Right lobe of liver (tissue), 6 donors: ENCODE data around the gene DAGLA. TPM values are rescaled to one million over a fixed set of nuclear protein-coding genes. Genes with fewer than 3 reads are reported as not detected.

Experiments used
- ATAC-seq, 4 donors: fragments of 200-7000 bp; cut with Tn5 transposase; one replicate each; pipeline ENCODE4 v1.9.1; 2020; ENCODE audit warnings: mild to moderate bottlenecking in 4 of 4, moderate library complexity in 4 of 4
- DNase-seq, 3 donors: peaks; one replicate each; pipeline ENCODE4 v3.0.0-alpha.2; 2020
- H3K27ac ChIP-seq, 3 donors: fragments of 200-600 bp; one replicate each; pipeline ENCODE4 v1.8.0; 2022
- H3K27me3 ChIP-seq, 2 donors: fragments of 200-600 bp; one replicate each; pipeline ENCODE4 v1.8.0; 2022
- H3K36me3 ChIP-seq, 4 donors: fragments of 200-600 bp; sonication (generic) in 1 of 4; one replicate each; pipeline versions ENCODE4 v1.5.1 to v1.8.0; 2017 to 2022; ENCODE audit warnings: control low read depth in 1 of 4
- H3K4me1 ChIP-seq, 4 donors: fragments of 200-600 bp; sonication (generic) in 1 of 4; one replicate each; pipeline versions ENCODE4 v1.5.1 to v1.8.0; 2017 to 2022; ENCODE audit warnings: control low read depth in 1 of 4
- H3K4me3 ChIP-seq, 3 donors: fragments of 200-600 bp; one replicate each; pipeline ENCODE4 v1.8.0; 2022
- H3K9me3 ChIP-seq, 4 donors: fragments of 200-600 bp; sonication (generic) in 1 of 4; one replicate each; pipeline versions ENCODE4 v1.5.1 to v1.8.0; 2017 to 2022; ENCODE audit warnings: control low read depth in 1 of 4
- CTCF ChIP-seq, 4 donors: fragments of 200-600 bp in 3 of 4; fragments of 450-650 bp in 1 of 4; IDR thresholded peaks; one replicate each; pipeline versions ENCODE4 v1.5.1 to v1.8.0; 2016 to 2022; ENCODE audit warnings: antibody characterized with exemption in 4 of 4, mild to moderate bottlenecking in 2 of 4
- POLR2A ChIP-seq: fragments of 450-650 bp; IDR thresholded peaks from one replicate; pipeline ENCODE4 v1.6.1; 2017; ENCODE audit warnings: antibody characterized with exemption, mild to moderate bottlenecking
- WGBS: methylation state at CpG from one replicate; pipeline ENCODE4 v1.1.6; 2018; ENCODE audit warnings: low coverage, low lambda C conversion rate; ENCODE audit not compliant: insufficient coverage; ENCODE audit errors: missing lambda C conversion rate; 5-methylcytosine and 5-hydroxymethylcytosine counted together
- intact Hi-C, 2 donors: fragments of 100-400 bp; cut with DNase I; formaldehyde crosslinking; loops; one replicate each; pipeline versions ENCODE4 v1.11.2 to v1.14.1; 2022
- microRNA counts: library from miRNA; unstranded; fragments of <30 nt; microRNA quantifications from one replicate; lab custom pipeline; 2016
- total RNA-seq, 6 experiments: library from RNA; depleted of rRNA in 2 of 6; stranded (reverse); fragments of >200 nt in 2 of 6; fragmentation: NEBNext Ultra II Directional in 3 of 6; extraction: Animal tissue kit (Norgen Biotek cat#: 25700) in 3 of 6; gene quantifications; one replicate each; pipeline versions ENCODE4 v1.1.0 to v1.2.4, GENCODE V29; 2016 to 2023
- donor health status: DM: no; HTN: yes; CAD: no.
- donor health status: DM: no; HTN: no; CAD: no.
- donor health status: DM: no; HTN: no; CAD: no.
- donor health status: DM: no; HTN: yes; CAD: no.
- donor health status: DM: no; HTN: yes; CAD: no.

Gene DAGLA
- total RNA-seq, 6 experiments from 2014 or later = 0.33 to 5.5 (median 0.79) TPM

DNA sequence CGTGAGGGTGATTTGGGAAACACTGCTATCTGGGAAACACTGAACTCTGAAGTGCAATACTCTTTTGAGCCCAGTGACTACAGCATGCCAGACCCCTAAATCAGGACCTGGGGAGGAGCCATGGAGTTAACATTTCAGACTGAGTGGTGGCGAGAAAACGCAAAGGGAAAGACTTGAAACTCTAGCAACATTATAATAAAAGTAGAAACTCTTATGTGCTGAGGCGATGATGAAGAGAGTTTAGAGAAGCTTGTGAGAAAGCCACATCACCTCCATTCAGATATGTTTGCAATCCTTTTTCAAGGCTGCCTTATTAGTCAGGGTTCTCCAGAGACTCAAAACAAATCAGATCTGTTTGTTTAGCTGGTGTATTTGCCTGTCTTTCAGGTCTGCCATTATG, 114.4 kb downstream of the DAGLA start:
- Histone ChIP-seq H3K4me1 (peaks cover 0 to 20% (median 3%) of the 10 kb centered on the region in 4 donors), H3K27ac (no peak overlapping the region), H3K36me3 (peaks cover 0 to 5% (median 2%) of the 10 kb centered on the region in 4 donors), H3K9me3 (no peaks in the 10 kb centered on the region), H3K4me3 (no peak overlapping the region), H3K27me3 (no peaks in the 10 kb centered on the region)
- TF ChIP-seq CTCF (IDR thresholded peaks at IDR 0.05) = no peak
- no peak for TF ChIP-seq POLR2A
- 68% methylated on average over 3 of the region's 4 CpGs for WGBS
- DNase-seq = no peak
- ATAC-seq = no peak
- intact Hi-C loops = loop anchor here (10.0 kb wide), 2 partner anchors 150 to 280 kb away; no protein-coding TSS in a partner anchor

DNA sequence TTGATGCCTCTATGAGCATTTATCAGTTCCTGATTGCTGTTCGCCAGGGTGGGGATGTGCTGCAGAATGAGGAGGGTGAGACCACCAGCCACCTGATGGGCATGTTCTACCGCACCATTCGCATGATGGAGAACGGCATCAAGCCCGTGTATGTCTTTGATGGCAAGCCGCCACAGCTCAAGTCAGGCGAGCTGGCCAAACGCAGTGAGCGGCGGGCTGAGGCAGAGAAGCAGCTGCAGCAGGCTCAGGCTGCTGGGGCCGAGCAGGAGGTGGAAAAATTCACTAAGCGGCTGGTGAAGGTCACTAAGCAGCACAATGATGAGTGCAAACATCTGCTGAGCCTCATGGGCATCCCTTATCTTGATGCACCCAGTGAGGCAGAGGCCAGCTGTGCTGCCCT, 115.3 kb downstream of the DAGLA start:
- Histone ChIP-seq H3K27ac (no peak overlapping the region), H3K4me3 (no peak overlapping the region), H3K4me1 (peaks cover 0 to 20% (median 3%) of the 10 kb centered on the region in 4 donors), H3K27me3 (no peaks in the 10 kb centered on the region), H3K9me3 (no peaks in the 10 kb centered on the region), H3K36me3 (no peaks in the 10 kb centered on the region)
- DNase-seq (peak in 1 of 3 donors; percentile 30), ATAC-seq (no peak)
- intact Hi-C loops = loop anchor here (10.0 kb wide), 2 partner anchors 149 to 279 kb away; no protein-coding TSS in a partner anchor
- WGBS = 83% methylated on average over 1 of the region's 12 CpGs
- no peak for TF ChIP-seq POLR2A
- TF ChIP-seq CTCF (IDR thresholded peaks at IDR 0.05) = no peak

GRCh38 chr11:61795876-61796526, 115.8 kb downstream of the DAGLA start:
- ATAC-seq = no peak
- no peak overlapping the region for H3K27ac ChIP-seq
- intact Hi-C loops = loop anchor here (10.0 kb wide), 2 partner anchors 149 to 279 kb away; no protein-coding TSS in a partner anchor
- 66% methylated on average over 3 of the region's 18 CpGs for WGBS
- no peak overlapping the region for H3K4me3 ChIP-seq
- no peaks in the 10 kb centered on the region for H3K27me3 ChIP-seq
- TF ChIP-seq CTCF (IDR thresholded peaks at IDR 0.05) = no peak
- TF ChIP-seq POLR2A = no peak
- DNase-seq = peak in 1 of 3 donors; percentile 46
- H3K4me1 ChIP-seq = peaks cover 0 to 20% (median 3%) of the 10 kb centered on the region in 4 donors
- no peaks in the 10 kb centered on the region for H3K36me3 ChIP-seq
- H3K9me3 ChIP-seq = no peaks in the 10 kb centered on the region

MicroRNA genes within 50 kb of the gene (microRNA counts, 767-probe panel; counts per million panel counts)
- 237 counts per million for microRNA hsa-miR-611 (lab: Ali Mortazavi, UCI)

Other genes starting within 250 kb of the DAGLA start
- gene LRRC10B, start 171.6 kb upstream of the DAGLA start, total RNA-seq = not detected
- gene SYT7, start 99.3 kb upstream of the DAGLA start, total RNA-seq = 10 to 100 TPM; 13.1 to 70.8 (median 31.6) TPM
- gene MYRF, start 72.2 kb downstream of the DAGLA start, total RNA-seq = 10 to 100 TPM in 5 of 6 experiments, 1 to 10 TPM in 1; 7.6 to 16.4 (median 11.6) TPM
- gene TMEM258, start 112.2 kb downstream of the DAGLA start, total RNA-seq = 10 to 100 TPM; 31.6 to 74.5 (median 55.3) TPM
- gene FEN1, start 112.5 kb downstream of the DAGLA start, total RNA-seq = 10 to 100 TPM in 2 of 6 experiments, 1 to 10 TPM in 4; 4.0 to 13.3 (median 5.4) TPM
- gene FADS1, start 136.6 kb downstream of the DAGLA start, total RNA-seq = 10 to 100 TPM; 18.3 to 87.6 (median 34.8) TPM
- 100 to 1,000 TPM in 4 of 6 experiments, 1 to 10 TPM in 2; 4.2 to 166 (median 110) TPM for gene FADS2, start 147.9 kb downstream of the DAGLA start, total RNA-seq
- gene FADS3, start 211.2 kb downstream of the DAGLA start, total RNA-seq = 10 to 100 TPM; 13.0 to 69.8 (median 22.7) TPM
- gene RAB3IL1, start 237.2 kb downstream of the DAGLA start, total RNA-seq = 1 to 10 TPM; 3.2 to 9.1 (median 4.2) TPM